Fibroblast of pulmonary artery (primary cell): ENCODE measurements around the gene ARG2.
A peak's percentile ranks its signal among the peaks of the same experiment; 100 is the strongest.
"Not testable (repeated sequence)": the region's sequence is repeated elsewhere in the genome, so short reads cannot be mapped to it uniquely, and the experiment has no call there.

ENCODE experiments used
- DNase-seq: peaks from one replicate; pipeline ENCODE4 v3.0.0-alpha.2; 2010; ENCODE audit warnings: low read depth
- H3K4me3 ChIP-seq: replicated peaks from 2 replicates; pipeline ENCODE4 v1.5.1; 2011; ENCODE audit warnings: low read depth, mild to moderate bottlenecking, control low read depth, low read length, moderate library complexity
- CTCF ChIP-seq: IDR thresholded peaks from 2 replicates; pipeline ENCODE4 v1.5.1; 2011; ENCODE audit warnings: mild to moderate bottlenecking, control low read depth, low read length, inconsistent platforms; ENCODE audit errors: missing control alignments

The ARG2 gene

GRCh38 chr14:67622675-67623074 is 3.0 kb downstream of the ARG2 start:
- no peak for TF ChIP-seq CTCF
- peak; percentile 92 for DNase-seq
- no peak overlapping the region for H3K4me3 ChIP-seq

- TF ChIP-seq CTCF, result no peak
- no peak overlapping the region for H3K4me3 ChIP-seq
- peak; percentile 72 for DNase-seq
Observed at GRCh38 chr14:67623114-67623513, 3.4 kb downstream of the ARG2 start.

GRCh38 chr14:67626131-67626530 is 6.4 kb downstream of the ARG2 start:
- not testable (repeated sequence) for H3K4me3 ChIP-seq, DNase-seq

GRCh38 chr14:67627519-67627918 is 7.8 kb downstream of the ARG2 start:
- H3K4me3 ChIP-seq, result no peak overlapping the region
- DNase-seq, result no peak
- no peak for TF ChIP-seq CTCF

GRCh38 chr14:67630186-67630585 is 10.5 kb downstream of the ARG2 start:
- H3K4me3 ChIP-seq, result no peak overlapping the region
- no peak for TF ChIP-seq CTCF
- DNase-seq, result no peak

- H3K4me3 ChIP-seq, result no peak overlapping the region
- TF ChIP-seq CTCF, result no peak
- no peak for DNase-seq
Observed at GRCh38 chr14:67630938-67631337, 11.2 kb downstream of the ARG2 start.

GRCh38 chr14:67633451-67634147 is 13.9 kb downstream of the ARG2 start:
- no peak for DNase-seq
- H3K4me3 ChIP-seq, result no peak overlapping the region
- no peak for TF ChIP-seq CTCF
